Nephron progenitor cell (in vitro differentiated cells): ENCODE measurements around the gene ROR2.
A peak's percentile ranks its signal among the peaks of the same experiment; 100 is the strongest.

ENCODE experiments used
- DNase-seq: peaks from one replicate; pipeline ENCODE4 v3.0.0; 2021
- H3K27ac Mint-ChIP-seq: 2 replicates; pipeline ENCODE4 v1.8.0; 2021; ENCODE audit warnings: mild to moderate bottlenecking, moderate library complexity, mixed read lengths
- H3K27me3 Mint-ChIP-seq: 2 replicates; pipeline ENCODE4 v1.8.0; 2021; ENCODE audit warnings: mild to moderate bottlenecking, low read depth, mixed read lengths; ENCODE audit not compliant: poor library complexity
- H3K36me3 Mint-ChIP-seq: 2 replicates; pipeline ENCODE4 v1.8.0; 2021; ENCODE audit warnings: low read depth, mixed read lengths
- H3K4me1 Mint-ChIP-seq: 2 replicates; pipeline ENCODE4 v1.8.0; 2021; ENCODE audit warnings: mixed read lengths
- H3K4me3 Mint-ChIP-seq: 2 replicates; pipeline ENCODE4 v1.8.0; 2021; ENCODE audit warnings: mild to moderate bottlenecking, moderate library complexity, mixed read lengths
- H3K9me3 Mint-ChIP-seq: 2 replicates; pipeline ENCODE4 v1.8.0; 2021; ENCODE audit warnings: mild to moderate bottlenecking, moderate library complexity, mixed read lengths
- CTCF ChIP-seq: fragments of 200-600 bp; sonication (generic); IDR thresholded peaks from 2 replicates; pipeline ENCODE4 v1.5.0; 2021; ENCODE audit warnings: antibody characterized with exemption

Gene ROR2

GRCh38 chr9:91897201-91897600 is 52.8 kb downstream of the ROR2 start:
- peaks cover 5% of the 10 kb centered on the region for H3K27me3 Mint-ChIP-seq
- no peaks in the 10 kb centered on the region for H3K36me3 Mint-ChIP-seq
- H3K4me3 Mint-ChIP-seq = peak overlapping the region; percentile 64
- H3K9me3 Mint-ChIP-seq = no peaks in the 10 kb centered on the region
- no peak for TF ChIP-seq CTCF
- peaks cover 2% of the 10 kb centered on the region for H3K4me1 Mint-ChIP-seq
- DNase-seq = no peak
- peak overlapping the region; percentile 83 for H3K27ac Mint-ChIP-seq

GRCh38 chr9:91896513-91897121 is 53.4 kb downstream of the ROR2 start:
- H3K27me3 Mint-ChIP-seq = peaks cover 5% of the 10 kb centered on the region
- peak overlapping the region; percentile 64 for H3K4me3 Mint-ChIP-seq
- H3K4me1 Mint-ChIP-seq = peaks cover 7% of the 10 kb centered on the region

GRCh38 chr9:91896097-91896496 is 53.9 kb downstream of the ROR2 start:
- peak overlapping the region; percentile 83 for H3K27ac Mint-ChIP-seq
- no peaks in the 10 kb centered on the region for H3K9me3 Mint-ChIP-seq
- no peak for DNase-seq
- peak overlapping the region; percentile 64 for H3K4me3 Mint-ChIP-seq
- TF ChIP-seq CTCF = no peak
- peaks cover 5% of the 10 kb centered on the region for H3K27me3 Mint-ChIP-seq
- no peaks in the 10 kb centered on the region for H3K36me3 Mint-ChIP-seq
- H3K4me1 Mint-ChIP-seq = peaks cover 13% of the 10 kb centered on the region

More at GRCh38 chr9:91896513-91897121, 53.4 kb downstream of the ROR2 start:
- no peaks in the 10 kb centered on the region for H3K36me3 Mint-ChIP-seq
- peak; percentile 70 for DNase-seq
- no peaks in the 10 kb centered on the region for H3K9me3 Mint-ChIP-seq
- H3K27ac Mint-ChIP-seq = peak overlapping the region; percentile 83
- no peak for TF ChIP-seq CTCF

- H3K9me3 Mint-ChIP-seq = no peaks in the 10 kb centered on the region
Observed at GRCh38 chr9:91894536-91894935, 55.5 kb downstream of the ROR2 start.

GRCh38 chr9:91894023-91894422 is 56.0 kb downstream of the ROR2 start:
- no peak for TF ChIP-seq CTCF
- DNase-seq = no peak
- Mint-ChIP-seq H3K27ac (peak overlapping the region; percentile 15), H3K27me3 (peaks cover 5% of the 10 kb centered on the region), H3K36me3 (no peaks in the 10 kb centered on the region), H3K4me1 (peaks cover 33% of the 10 kb centered on the region), H3K9me3 (no peaks in the 10 kb centered on the region), H3K4me3 (no peak overlapping the region)

More at GRCh38 chr9:91894536-91894935, 55.5 kb downstream of the ROR2 start:
- Mint-ChIP-seq H3K4me3 (no peak overlapping the region), H3K27me3 (peaks cover 5% of the 10 kb centered on the region), H3K4me1 (peaks cover 28% of the 10 kb centered on the region), H3K36me3 (no peaks in the 10 kb centered on the region), H3K27ac (no peak overlapping the region)
- DNase-seq = no peak
- no peak for TF ChIP-seq CTCF

- H3K9me3 Mint-ChIP-seq = no peaks in the 10 kb centered on the region
- no peak overlapping the region for H3K4me3 Mint-ChIP-seq
- no peak for TF ChIP-seq CTCF
Observed at GRCh38 chr9:91891915-91892314, 58.1 kb downstream of the ROR2 start.

More at GRCh38 chr9:91891915-91892314, 58.1 kb downstream of the ROR2 start:
- no peaks in the 10 kb centered on the region for H3K36me3 Mint-ChIP-seq
- peaks cover 54% of the 10 kb centered on the region for H3K4me1 Mint-ChIP-seq
- H3K27ac Mint-ChIP-seq = no peak overlapping the region
- peaks cover 5% of the 10 kb centered on the region for H3K27me3 Mint-ChIP-seq
- DNase-seq = no peak
